ENCODE results near the gene ARG2. TPM values are rescaled to one million over a fixed set of nuclear protein-coding genes. Genes with fewer than 3 reads are reported as not detected.

The ARG2 gene
- total RNA-seq, 1 donor from 2014 or later: 2.0 TPM

GRCh38 chr14:67581643-67582042 is 38.1 kb upstream of the ARG2 start:
- TF ChIP-seq, protein P1, sequence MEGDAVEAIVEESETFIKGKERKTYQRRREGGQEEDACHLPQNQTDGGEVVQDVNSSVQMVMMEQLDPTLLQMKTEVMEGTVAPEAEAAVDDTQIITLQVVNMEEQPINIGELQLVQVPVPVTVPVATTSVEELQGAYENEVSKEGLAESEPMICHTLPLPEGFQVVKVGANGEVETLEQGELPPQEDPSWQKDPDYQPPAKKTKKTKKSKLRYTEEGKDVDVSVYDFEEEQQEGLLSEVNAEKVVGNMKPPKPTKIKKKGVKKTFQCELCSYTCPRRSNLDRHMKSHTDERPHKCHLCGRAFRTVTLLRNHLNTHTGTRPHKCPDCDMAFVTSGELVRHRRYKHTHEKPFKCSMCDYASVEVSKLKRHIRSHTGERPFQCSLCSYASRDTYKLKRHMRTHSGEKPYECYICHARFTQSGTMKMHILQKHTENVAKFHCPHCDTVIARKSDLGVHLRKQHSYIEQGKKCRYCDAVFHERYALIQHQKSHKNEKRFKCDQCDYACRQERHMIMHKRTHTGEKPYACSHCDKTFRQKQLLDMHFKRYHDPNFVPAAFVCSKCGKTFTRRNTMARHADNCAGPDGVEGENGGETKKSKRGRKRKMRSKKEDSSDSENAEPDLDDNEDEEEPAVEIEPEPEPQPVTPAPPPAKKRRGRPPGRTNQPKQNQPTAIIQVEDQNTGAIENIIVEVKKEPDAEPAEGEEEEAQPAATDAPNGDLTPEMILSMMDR (IDR thresholded peaks at IDR 0.05): no peak
- no peaks in the 10 kb centered on the region for H3K9me3 ChIP-seq
- intact Hi-C loops (cut with DNase I): no loop called here

GRCh38 chr14:67582061-67582460 is 37.7 kb upstream of the ARG2 start:
- no peaks in the 10 kb centered on the region for H3K9me3 ChIP-seq
- H3K4me3 ChIP-seq: no peak overlapping the region
- no peaks in the 10 kb centered on the region for H3K36me3 ChIP-seq
- no peak for DNase-seq
- H3K27ac ChIP-seq: no peak overlapping the region
- intact Hi-C loops (cut with DNase I): no loop called here
- no peaks in the 10 kb centered on the region for H3K4me1 ChIP-seq
- TF ChIP-seq, protein P1 (IDR thresholded peaks at IDR 0.05): no peak
- ATAC-seq: no peak
- H3K27me3 ChIP-seq: no peaks in the 10 kb centered on the region

More at GRCh38 chr14:67581643-67582042, 38.1 kb upstream of the ARG2 start:
- Histone ChIP-seq H3K4me1 (no peaks in the 10 kb centered on the region), H3K27ac (no peak overlapping the region), H3K27me3 (no peaks in the 10 kb centered on the region), H3K4me3 (no peak overlapping the region), H3K36me3 (no peaks in the 10 kb centered on the region)
- no peak for DNase-seq
- ATAC-seq: no peak

DNA sequence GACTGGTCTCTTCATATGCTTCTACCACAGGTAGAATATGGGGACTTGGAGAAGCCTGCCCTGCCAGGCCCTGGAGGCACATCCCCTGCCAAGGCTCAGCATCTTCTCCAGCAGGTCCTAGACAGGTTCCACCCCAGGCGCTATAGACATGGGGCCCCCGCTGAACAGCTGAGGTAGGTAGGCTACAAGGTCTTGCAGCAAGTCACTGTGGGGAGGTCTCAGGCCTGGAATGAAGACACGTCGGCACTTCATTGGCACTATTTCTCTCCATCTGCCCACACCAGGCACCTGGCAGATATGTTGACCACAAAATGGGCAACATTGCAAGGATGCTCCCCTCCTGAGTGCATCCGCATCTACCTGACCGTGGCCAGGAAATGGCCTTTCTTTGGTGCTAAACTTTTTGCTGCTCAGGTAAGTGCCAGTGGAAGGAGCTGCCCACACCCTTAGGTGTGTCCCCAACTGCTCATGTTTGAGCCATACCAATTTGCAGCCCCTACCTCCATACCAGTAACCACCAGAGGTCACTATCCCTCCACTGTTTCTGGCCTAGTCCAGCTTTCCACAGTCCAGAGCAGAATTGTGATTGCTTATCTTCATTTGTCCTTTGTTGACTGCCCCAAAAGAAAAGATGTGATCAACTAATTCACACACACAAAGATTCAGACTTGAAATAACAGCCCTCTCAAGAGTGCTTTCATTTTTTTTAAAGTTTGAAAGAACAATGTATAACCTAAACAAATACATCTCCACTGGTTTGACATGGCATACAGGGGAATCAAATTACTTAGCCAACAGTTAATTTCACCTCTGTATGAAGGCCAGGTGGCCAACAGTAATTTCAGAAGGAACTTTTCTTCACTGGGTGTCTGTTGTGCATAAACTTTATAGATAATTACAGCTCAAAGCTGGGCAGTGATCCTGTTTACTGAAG is 35.7 kb upstream of the ARG2 start:
- DNase-seq (no peak), ATAC-seq (peak; percentile 86)
- TF ChIP-seq, protein P1 (IDR thresholded peaks at IDR 0.05): peak; percentile 66
- intact Hi-C loops (cut with DNase I): no loop called here
- no peak overlapping the region for H3K4me3 ChIP-seq
- H3K9me3 ChIP-seq: no peaks in the 10 kb centered on the region
- no peak overlapping the region for H3K27ac ChIP-seq
- H3K36me3 ChIP-seq: peaks cover 14% of the 10 kb centered on the region
- H3K27me3 ChIP-seq: no peaks in the 10 kb centered on the region
- no peaks in the 10 kb centered on the region for H3K4me1 ChIP-seq

DNA sequence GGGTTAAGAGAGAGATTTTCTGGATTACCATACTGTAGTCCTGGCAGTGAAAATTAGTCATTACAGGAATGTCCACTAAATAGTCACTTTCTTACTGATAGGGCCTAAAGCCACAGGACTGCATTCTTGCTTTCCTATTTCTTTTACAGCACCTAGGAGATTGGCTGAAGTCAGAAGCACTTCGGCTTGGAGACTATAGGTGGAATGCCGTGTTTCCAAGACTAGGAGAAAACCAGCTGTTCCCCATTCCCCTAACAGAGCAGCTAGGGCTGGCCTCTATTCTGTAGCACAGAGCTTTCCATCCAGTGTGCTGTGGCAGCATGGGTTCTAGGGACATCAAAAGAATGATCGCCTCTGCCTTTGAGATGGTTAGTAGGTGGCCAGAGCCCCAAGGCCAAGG is 34.7 kb upstream of the ARG2 start:
- Histone ChIP-seq H3K36me3 (peaks cover 24% of the 10 kb centered on the region), H3K9me3 (no peaks in the 10 kb centered on the region), H3K27ac (no peak overlapping the region), H3K4me1 (no peaks in the 10 kb centered on the region), H3K27me3 (no peaks in the 10 kb centered on the region), H3K4me3 (no peak overlapping the region)
- ATAC-seq: no peak
- TF ChIP-seq, protein P1 (IDR thresholded peaks at IDR 0.05): no peak
- DNase-seq: no peak
- intact Hi-C loops (cut with DNase I): no loop called here

DNA sequence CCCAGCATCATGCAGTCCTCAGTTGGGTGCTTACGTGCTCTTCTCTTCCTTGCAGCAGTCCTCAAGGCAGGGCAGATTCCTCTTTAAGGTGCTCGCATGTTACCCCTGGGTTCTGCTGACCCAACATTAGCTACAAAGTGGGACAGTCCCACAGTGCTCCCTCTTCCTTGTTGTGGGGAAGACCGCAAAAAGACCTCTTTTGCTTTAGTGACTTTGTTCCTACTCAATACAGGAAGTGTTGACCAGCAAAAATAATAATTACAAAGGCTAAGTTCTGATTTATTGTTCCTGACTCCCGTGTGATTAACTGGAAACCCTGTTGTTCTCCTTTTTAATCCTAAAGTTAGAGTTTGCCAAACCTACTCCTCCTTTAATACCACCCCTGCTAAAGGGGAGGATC is 33.4 kb upstream of the ARG2 start:
- ATAC-seq: peak; percentile 32
- H3K27ac ChIP-seq: no peak overlapping the region
- no peaks in the 10 kb centered on the region for H3K4me1 ChIP-seq
- no peak overlapping the region for H3K4me3 ChIP-seq
- H3K27me3 ChIP-seq: no peaks in the 10 kb centered on the region
- no peaks in the 10 kb centered on the region for H3K9me3 ChIP-seq
- no peak for DNase-seq
- peaks cover 37% of the 10 kb centered on the region for H3K36me3 ChIP-seq
- intact Hi-C loops (cut with DNase I): no loop called here
- TF ChIP-seq, protein P1 (IDR thresholded peaks at IDR 0.05): no peak

All from upper lobe of right lung (tissue), 1 donor.